Mucosa of descending colon (tissue), 3 donors: Measurements from ENCODE around the gene SLC48A1. TPM values are rescaled to one million over a fixed set of nuclear protein-coding genes. Genes with fewer than 3 reads are reported as not detected.
A peak's percentile ranks its signal among the peaks of the same experiment; 100 is the strongest.

Experiments used
- ATAC-seq: fragments of 200-7000 bp; cut with Tn5 transposase; one replicate; pipeline ENCODE4 v1.9.1; 2020; ENCODE audit warnings: mild to moderate bottlenecking, moderate library complexity
- DNase-seq, 3 donors: peaks; one replicate each; pipeline ENCODE4 v3.0.0-alpha.2; 2020
- H3K36me3 ChIP-seq: fragments of 200-600 bp; one replicate; pipeline ENCODE4 v1.8.0; 2021; ENCODE audit warnings: low read depth, mild to moderate bottlenecking
- H3K4me1 ChIP-seq: fragments of 200-600 bp; one replicate; pipeline ENCODE4 v1.8.0; 2021; ENCODE audit warnings: low read depth, mild to moderate bottlenecking
- H3K4me3 ChIP-seq: fragments of 200-600 bp; one replicate; pipeline ENCODE4 v1.8.0; 2021; ENCODE audit warnings: mild to moderate bottlenecking
- H3K9me3 ChIP-seq: fragments of 200-600 bp; one replicate; pipeline ENCODE4 v1.8.0; 2021; ENCODE audit warnings: mild to moderate bottlenecking
- CTCF ChIP-seq: fragments of 200-600 bp; IDR thresholded peaks from one replicate; pipeline ENCODE4 v1.8.0; 2022; ENCODE audit warnings: antibody characterized with exemption, mild to moderate bottlenecking
- intact Hi-C, 2 donors: fragments of 100-400 bp; cut with DNase I in 1 of 2; cut with micrococcal nuclease in 1 of 2; formaldehyde crosslinking; loops; one replicate each; pipeline versions ENCODE4 v1.11.0 to v1.11.1; 2022; cut with DNase I, micrococcal nuclease
- total RNA-seq, 3 donors: library from RNA; stranded (reverse); fragmentation: NEBNext Ultra II Directional in 2 of 3; extraction: Animal tissue kit (Norgen Biotek cat#: 25700) in 2 of 3; gene quantifications; one replicate each; pipeline versions ENCODE4 v1.2.1 to v1.2.4, GENCODE V29; 2021 to 2023
- donor health status: DM: no; HTN: no; CAD: no; lungs with moderate emphysema.
- donor health status: DM: no; HTN: no; CAD: no.
- donor health status: DM: no; HTN: yes; CAD: no.

The SLC48A1 gene
- total RNA-seq, 3 donors from 2014 or later = 17.2 to 35.4 (median 19.1) TPM

- Histone ChIP-seq H3K4me1 (peaks cover 20% of the 10 kb centered on the region), H3K4me3 (no peak overlapping the region), H3K9me3 (no peaks in the 10 kb centered on the region), H3K36me3 (no peaks in the 10 kb centered on the region)
- intact Hi-C loops = no loop called here
- no peak for TF ChIP-seq CTCF
- ATAC-seq (peak; percentile 23), DNase-seq (peak in 1 of 3 donors; percentile 37)
Observed at GRCh38 chr12:47736216-47736615, 36.8 kb upstream of the SLC48A1 start.

GRCh38 chr12:47736877-47737676 is 36.0 kb upstream of the SLC48A1 start:
- intact Hi-C loops = no loop called here
- ATAC-seq (peak; percentile 41), DNase-seq (peak; percentile 70 to 83 (median 76))
- no peak for TF ChIP-seq CTCF
- Histone ChIP-seq H3K4me3 (no peak overlapping the region), H3K4me1 (peaks cover 26% of the 10 kb centered on the region), H3K36me3 (no peaks in the 10 kb centered on the region), H3K9me3 (no peaks in the 10 kb centered on the region)

GRCh38 chr12:47737936-47738594 is 35.0 kb upstream of the SLC48A1 start:
- intact Hi-C loops = no loop called here

GRCh38 chr12:47739297-47739696 is 33.7 kb upstream of the SLC48A1 start:
- H3K4me1 ChIP-seq = peaks cover 26% of the 10 kb centered on the region
- TF ChIP-seq CTCF = no peak
- no peak for ATAC-seq

More at GRCh38 chr12:47737936-47738594, 35.0 kb upstream of the SLC48A1 start:
- H3K9me3 ChIP-seq = no peaks in the 10 kb centered on the region
- ATAC-seq = no peak
- peaks cover 26% of the 10 kb centered on the region for H3K4me1 ChIP-seq
- H3K4me3 ChIP-seq = no peak overlapping the region
- TF ChIP-seq CTCF = no peak
- H3K36me3 ChIP-seq = no peaks in the 10 kb centered on the region
- peak in 1 of 3 donors; percentile 32 for DNase-seq

GRCh38 chr12:47739979-47740378 is 33.1 kb upstream of the SLC48A1 start:
- Histone ChIP-seq H3K4me3 (no peak overlapping the region), H3K4me1 (peaks cover 26% of the 10 kb centered on the region), H3K9me3 (no peaks in the 10 kb centered on the region), H3K36me3 (no peaks in the 10 kb centered on the region)
- peak; percentile 58 for ATAC-seq
- no peak for TF ChIP-seq CTCF
- DNase-seq = peak; percentile 50 to 70 (median 68)
- intact Hi-C loops = loop anchor here in 1 of 2 donors (10.0 kb wide), 1 partner anchor 95 kb away; no protein-coding TSS in a partner anchor

More at GRCh38 chr12:47739297-47739696, 33.7 kb upstream of the SLC48A1 start:
- no peak overlapping the region for H3K4me3 ChIP-seq
- intact Hi-C loops = no loop called here
- H3K9me3 ChIP-seq = no peaks in the 10 kb centered on the region
- no peak for DNase-seq
- H3K36me3 ChIP-seq = no peaks in the 10 kb centered on the region
